MV-4-11 (cell line): ENCODE results near the gene GOLPH3.
"Not testable (repeated sequence)": the region's sequence is repeated elsewhere in the genome, so short reads cannot be mapped to it uniquely, and the experiment has no call there.

Experiments
- DNase-seq: peaks from one replicate; lab custom pipeline; 2025; lab: John Stamatoyannopoulos, UW

The GOLPH3 gene

GRCh38 chr5:32135086-32135485 lies 39.0 kb downstream of the GOLPH3 start:
- DNase-seq = no peak

DNA sequence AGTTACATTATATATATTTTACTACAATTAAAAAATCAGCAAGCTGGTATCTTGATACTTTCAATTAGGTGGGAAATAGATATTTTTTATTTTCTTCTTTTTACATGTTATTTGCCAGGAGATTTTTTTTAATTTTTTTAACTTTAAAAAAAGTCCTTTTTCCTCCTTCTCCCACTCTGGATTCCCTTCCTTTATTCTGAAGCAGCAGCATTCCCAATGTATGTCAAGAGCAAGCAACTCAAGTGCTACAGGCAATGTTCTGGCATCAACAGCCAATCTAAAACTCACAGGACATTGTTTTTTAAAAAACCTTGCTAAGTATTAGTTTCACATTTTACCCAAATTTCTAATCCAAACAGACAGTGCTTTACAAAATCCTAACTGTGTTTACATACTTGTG lies 41.4 kb downstream of the GOLPH3 start:
- DNase-seq = no peak

DNA sequence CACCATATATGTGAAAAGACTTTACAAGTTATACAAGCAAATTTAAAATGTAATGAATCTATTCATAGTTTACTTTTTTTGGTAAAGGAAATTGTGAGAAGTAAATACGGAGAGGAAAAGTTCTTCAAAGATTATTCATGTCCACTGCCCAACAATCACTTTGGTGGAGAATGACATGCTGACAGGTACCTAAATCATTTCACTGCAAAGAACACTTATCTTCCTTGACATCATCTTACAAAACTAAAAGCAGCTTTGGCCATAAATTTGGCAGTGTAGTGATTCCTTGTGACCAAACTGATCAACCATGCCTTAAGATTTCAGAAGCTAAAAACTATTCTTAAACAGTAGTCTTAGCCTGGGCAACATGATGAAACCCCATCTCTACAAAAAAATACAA lies 42.5 kb downstream of the GOLPH3 start:
- DNase-seq = no peak

- no peak for DNase-seq
Measured at GRCh38 chr5:32130865-32131264, 43.3 kb downstream of the GOLPH3 start.

DNA sequence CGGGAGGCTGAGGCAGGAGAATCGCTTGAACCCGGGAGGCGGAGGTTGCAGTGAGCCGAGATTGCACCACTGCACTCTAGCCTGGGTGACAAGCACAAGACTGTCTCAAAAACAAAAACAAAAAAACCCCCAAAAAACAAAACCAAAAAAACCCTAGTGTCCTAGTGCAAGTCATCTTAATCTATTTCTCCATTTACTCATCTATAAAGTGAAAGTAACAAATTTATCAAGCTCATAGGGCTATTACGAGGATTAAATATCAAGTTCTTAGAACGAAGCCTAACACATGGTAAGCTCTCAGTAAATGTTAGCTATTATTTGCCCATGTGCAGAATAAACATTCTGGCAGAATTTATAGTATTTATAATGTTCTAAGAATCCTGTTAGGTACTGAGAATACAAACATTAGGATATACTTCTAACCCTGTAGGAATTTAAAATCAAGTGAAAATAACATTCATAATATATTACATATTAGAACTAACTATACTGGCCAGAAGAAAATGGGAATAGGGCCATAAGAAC lies 45.0 kb downstream of the GOLPH3 start:
- DNase-seq = no peak

- no peak for DNase-seq
Measured at GRCh38 chr5:32127711-32128110, 46.4 kb downstream of the GOLPH3 start.

- no peak for DNase-seq
Measured at GRCh38 chr5:32126691-32127090, 47.4 kb downstream of the GOLPH3 start.

DNA sequence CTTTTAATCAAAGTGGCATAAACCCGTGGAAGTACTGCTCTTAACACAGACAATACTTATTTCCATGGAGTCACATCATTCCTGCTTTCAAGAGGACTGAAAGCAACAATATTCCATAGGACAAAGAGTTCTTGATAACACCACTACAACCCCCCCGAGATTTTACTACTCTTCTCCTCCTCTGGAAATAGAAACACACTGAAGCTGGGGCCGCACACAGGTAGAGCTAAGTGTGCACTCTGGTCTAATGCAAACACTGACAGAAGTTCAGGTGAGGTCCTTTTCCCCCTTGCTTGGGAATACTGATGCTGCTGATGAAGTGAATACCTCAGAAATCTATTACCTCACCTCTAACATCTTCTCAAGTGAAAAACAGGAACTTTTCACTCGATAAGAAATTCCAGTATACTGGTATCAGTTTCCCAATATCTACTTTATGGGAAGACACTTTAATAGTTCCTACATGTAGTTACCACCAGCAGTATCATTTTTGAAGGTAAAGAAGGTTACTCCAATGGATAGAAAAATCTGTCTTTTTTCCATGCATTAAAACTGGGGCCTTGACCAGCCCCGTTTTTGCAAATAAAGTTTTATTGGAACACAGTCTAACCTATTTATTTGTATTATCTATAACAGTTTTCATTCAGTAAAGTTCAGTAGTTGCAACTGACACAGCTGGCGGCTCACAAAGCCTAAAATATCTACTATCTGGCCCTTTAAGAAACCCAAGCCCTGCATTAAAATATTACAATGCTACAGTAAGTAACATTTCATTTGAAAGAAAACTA lies 50.0 kb downstream of the GOLPH3 start:
- DNase-seq = no peak

DNA sequence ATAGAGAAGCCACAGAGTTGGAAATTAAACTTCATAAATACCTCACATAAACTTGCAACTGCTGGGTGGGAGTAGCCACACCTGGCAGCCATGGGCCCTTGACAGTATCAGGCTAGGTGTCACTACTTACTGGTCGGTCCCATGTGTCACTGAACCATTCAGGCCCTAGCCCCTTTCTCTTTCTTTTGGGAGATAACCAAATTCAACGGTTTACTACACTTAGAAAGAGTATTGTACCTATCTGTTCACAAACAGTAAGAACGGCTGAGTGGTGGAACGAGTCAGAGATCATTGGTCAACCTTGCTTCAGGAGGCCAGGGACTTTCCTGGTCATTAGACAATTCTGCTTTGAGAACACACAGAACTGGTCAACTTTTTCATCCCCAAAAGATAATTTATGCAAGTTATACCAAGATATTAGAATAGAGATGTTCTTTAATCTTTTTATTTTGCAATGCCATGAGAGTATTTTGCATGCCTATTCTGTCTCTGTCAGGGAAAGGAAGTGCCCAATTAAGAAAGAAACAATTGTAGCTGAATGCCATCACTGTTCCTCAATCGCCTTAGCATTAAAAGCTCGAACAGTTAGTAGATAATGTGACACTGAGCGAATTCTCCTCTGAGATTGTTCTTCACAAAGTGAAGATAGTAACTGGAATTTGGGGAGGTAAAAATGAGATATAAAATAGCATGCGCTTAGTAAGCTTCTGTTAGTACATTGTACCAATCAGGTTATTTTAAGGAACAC lies 50.9 kb downstream of the GOLPH3 start:
- no peak for DNase-seq

DNA sequence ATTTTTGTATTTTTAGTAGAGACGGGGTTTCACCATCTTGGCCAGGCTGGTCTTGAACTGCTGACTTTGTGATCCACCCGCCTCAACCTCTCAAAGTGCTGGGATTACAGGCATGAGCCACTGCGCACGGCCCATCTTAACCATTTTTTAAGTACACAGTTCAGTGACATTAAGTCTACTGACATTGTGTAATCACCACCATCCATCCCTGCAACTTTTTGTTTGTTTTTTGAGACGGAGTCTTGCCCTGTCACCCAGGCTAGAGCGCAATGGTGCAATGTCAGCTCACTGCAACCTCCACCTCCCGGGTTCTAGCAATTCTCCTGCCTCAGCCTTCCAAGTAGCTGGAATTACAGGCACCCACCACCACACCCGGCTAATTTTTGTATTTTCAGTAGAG lies 55.2 kb downstream of the GOLPH3 start:
- not testable (repeated sequence) for DNase-seq

DNA sequence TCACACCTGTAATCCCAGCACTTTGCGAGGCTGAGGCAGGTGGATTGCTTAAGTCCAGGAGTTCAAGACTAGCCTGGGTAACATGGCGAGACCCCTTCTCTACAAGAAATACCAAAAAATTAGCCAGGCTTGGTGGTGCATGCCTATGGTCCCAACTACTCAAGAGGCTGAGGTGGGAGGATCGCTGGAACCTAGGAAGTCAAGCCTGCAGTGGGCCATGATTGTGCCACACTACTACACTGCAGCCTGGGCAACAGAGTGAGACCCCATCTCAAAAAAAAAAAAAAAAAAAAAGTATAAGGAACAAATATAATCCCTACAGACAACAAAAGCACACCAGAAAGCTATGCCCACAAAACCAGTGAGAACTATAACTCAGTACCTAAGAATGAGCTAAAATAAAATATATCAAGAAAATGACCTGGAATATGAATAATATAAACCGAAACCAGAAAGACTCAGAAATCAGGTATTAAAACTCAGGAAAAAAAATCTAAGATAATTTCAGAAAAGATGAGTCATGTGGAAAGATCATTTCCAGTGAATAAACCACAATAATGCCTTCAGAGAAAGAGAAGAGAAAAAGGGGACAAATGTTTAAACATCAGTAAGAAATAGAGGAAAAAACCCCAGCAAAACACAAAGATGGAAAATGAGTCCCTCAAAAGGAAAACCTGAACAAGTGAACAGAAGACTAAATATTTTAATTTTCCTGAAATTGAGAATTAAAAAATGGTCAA lies 57.4 kb downstream of the GOLPH3 start:
- DNase-seq = no peak

GRCh38 chr5:32115985-32116384 lies 58.1 kb downstream of the GOLPH3 start:
- no peak for DNase-seq

DNA sequence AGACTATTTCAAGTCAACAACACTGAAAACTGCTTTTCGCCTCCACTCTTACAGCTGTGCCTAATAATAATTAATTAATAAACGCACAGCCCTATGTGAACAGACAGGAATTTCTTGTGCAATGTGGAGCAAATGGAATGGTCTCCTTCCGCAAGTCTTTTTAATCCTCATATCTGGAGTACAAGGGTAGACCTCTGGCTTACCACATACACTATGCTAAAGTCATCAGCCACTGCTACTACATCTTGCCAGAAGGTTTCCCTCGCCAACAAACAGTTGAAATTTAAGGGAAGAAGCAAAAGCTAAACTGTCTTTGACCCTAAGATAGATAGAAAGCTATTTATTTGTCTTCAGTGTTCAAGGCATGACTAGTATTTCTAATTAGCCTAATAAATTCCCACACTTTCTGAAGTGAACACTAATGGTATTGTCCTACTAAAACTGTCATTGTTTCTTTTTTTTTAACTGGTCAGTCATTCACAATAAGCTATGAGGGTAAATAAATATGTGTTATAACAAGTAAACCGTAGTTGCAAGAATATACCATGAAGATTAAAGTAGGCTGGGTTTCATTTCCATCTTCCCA lies 63.9 kb downstream of the GOLPH3 start:
- DNase-seq = no peak

DNA sequence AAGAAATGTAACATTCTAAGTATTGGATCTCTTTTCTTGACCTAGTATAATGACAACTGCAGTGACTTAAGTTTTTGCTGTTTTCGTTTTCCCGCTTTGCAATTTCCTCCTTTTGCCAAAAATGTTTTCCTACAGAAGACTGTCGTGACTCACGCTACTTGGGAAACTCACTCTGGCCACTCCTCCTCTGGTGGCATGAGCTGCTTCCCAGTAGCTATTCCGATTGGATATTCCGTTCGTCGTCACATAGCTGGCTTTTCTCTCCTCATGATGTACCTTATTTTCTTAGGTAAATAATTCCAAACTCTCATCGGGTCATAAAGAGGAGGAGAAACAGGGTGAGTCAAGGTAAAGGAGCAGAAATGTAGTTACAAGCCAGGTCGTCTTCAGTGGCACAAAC lies 64.9 kb downstream of the GOLPH3 start:
- DNase-seq = no peak

DNA sequence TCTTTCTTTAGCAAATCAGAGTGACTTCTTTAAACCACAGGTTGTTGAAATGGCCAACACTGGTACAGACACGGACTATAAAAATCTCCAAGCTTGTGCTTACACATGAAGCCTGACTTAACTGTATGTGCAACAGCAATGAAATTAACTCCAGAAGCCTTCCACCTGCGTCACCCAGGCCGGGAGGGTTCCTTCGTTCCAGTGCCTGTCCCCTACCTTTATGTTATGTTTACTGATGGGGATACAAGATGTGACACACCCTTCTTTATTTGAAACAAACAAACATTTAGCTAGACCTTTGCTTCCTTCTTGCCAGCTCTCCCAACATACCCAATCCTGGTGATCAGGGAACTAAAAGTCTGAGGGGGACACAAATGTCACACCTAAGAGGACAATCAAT lies 66.0 kb downstream of the GOLPH3 start:
- DNase-seq = no peak

DNA sequence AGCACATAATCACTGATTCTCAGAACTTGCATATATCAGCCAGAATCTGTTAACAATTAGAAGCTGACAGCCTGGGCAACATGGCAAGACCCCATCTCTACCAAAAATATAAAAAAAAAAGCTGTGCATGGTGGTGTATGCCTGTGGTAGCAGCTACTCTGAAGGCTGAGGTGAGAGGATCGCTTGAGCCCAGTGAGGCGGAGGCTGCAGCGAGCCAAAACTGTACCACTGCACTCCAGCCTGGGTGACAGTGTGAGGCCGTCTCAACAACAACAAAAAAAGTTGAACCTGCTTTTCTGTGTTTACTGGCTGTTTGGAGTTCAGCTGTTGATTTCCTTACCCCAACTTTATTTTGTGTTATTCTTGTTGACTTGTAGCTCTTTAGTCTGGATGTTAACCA lies 66.8 kb downstream of the GOLPH3 start:
- no peak for DNase-seq

DNA sequence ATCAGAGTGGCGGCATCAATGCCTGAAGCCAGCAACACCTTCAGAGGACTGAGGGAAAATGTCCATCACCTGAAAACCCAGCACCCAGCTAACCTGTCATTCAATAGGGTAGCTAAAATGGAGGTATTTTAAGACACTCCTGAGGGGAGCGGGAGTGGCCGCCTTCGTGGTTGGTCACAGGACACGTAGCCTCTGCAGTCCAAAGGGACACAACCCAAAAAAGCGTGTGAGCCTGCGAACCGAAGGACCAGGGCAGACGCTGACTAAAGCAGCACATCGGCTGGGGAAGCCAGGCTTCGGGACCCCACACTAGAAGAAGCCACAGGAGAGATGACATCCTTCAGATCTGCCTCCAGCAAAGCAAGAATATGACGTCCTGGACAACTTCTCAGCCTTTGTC lies 70.6 kb downstream of the GOLPH3 start:
- no peak for DNase-seq

DNA sequence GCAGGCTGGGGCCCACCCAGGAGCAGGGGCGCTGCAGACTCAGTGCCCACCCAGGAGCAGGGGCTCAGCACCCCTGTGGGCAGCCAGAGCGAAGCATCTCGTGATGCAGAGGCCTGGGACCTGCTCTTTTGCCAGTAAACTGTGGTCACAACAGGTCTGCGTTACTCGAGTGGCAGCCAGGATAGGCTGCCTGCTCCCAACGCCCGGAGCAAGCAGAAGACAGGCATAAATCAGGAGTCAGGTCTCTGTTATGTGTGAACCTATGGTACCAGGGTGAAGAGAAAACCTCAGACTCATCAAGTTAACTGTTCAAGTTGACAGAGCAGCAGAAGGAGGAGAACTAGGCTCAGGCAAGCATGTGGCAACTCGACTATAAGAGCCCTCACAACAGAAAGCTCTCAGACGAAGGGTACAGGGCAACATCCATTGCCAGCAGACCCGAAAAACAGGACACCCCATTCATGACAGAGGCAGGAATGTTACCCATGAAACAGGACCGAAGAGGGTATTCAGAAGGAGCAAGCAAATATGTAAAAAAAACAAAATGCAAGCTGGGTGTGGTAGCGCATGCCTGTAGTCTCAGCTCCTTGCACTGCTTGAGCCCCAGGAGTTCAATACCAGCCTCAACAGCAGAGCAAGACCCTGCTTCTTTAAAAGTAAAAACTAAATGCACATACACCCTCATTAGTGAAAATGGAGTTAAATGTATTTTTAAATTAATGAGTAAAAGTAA lies 71.7 kb downstream of the GOLPH3 start:
- no peak for DNase-seq

DNA sequence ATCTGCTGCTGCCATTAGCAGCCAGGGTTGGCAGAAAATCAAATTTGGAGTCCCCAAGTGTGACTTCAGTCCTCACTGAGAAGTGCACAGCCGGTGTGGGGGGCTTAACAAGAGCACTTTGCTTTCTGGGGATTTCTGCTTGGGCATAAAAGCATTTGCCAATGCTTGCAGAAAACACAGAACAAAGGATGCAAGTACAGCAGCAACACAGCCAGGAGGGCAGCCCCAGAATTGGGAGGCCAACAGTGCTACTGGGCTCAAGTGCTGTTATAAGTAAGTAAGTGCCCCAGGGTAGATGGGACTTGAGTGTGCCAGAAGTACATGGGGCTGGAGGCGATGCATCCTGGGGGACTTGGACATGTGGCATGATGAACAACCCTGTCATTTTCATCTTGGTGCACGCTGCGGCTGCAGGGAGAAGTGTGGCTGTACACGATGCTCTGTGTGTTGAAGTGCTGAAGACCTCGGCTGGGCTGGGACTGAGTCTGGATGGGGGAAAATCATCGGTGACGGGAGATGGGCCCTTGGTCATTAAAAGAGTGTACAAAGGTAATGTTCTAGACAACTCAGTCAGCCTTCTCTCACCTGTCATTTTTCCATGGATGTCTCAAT lies 73.3 kb downstream of the GOLPH3 start:
- DNase-seq = no peak

DNA sequence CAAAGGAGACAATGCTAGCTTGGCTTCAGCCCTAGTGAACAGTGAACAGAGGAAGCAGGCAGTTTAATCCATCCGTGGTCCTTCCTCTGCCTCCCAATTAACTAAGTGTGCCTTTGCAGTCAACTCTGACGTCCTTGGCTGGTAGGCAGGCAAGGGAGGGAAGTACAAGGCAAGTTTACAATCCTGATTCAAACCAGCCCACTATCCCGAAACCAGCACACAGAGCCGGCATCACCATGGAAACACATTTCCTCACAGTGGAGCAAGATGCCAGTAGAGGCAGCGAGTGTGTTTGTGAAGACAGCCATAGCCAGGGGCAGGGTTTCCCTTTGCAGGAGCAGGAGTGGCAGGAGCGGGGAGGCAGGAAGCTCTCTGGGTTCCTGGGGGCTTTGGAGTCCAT lies 73.9 kb downstream of the GOLPH3 start:
- no peak for DNase-seq

GRCh38 chr5:32099486-32100035 lies 74.6 kb downstream of the GOLPH3 start:
- no peak for DNase-seq
